HepG2 (cell line): ENCODE results near the gene MIDN. TPM values are rescaled to one million over a fixed set of nuclear protein-coding genes. Genes with fewer than 3 reads are reported as not detected.

ENCODE experiments used
- ATAC-seq: fragments of 200-7000 bp; cut with Tn5 transposase; 3 replicates; pipeline ENCODE4 v1.9.1; 2020; ENCODE audit warnings: mild to moderate bottlenecking, moderate library complexity
- BruUV-seq: library from RNA; stranded (reverse); fragments of 400-500 nt; replicated peaks from 2 replicates; lab custom pipeline; 2021; lab: Mats Ljungman, UMichigan
- CTCF ChIA-PET: fragments of 300-600 bp; formaldehyde crosslinking; extraction: SDS; loops from one replicate; lab custom pipeline; 2021; ENCODE audit warnings: low total read pairs, inconsistent platforms, low intra/inter-chr PET ratio; lab: Yijun Ruan, JAX
- POLR2A ChIA-PET: fragments of 350-600 bp; sonication (Branson Sonifier 250); formaldehyde crosslinking; loops from one replicate; lab custom pipeline; 2020; ENCODE audit warnings: antibody characterized with exemption, inconsistent platforms; lab: Yijun Ruan, JAX
- DNase-seq: peaks from one replicate; pipeline ENCODE4 v3.0.0-alpha.2; 2015; ENCODE audit warnings: low spot score
- FAIRE-seq: peaks from 3 replicates; lab custom pipeline; 2011; peaks lifted over from hg19 to GRCh38; lab: Jason Lieb, UNC
- H2AFZ ChIP-seq: one replicate; pipeline ENCODE4 v1.6.1; 2011; ENCODE audit warnings: low read length, inconsistent platforms
- H3K27ac ChIP-seq: fragments of 300-600 bp; 3 replicates; pipeline ENCODE4 v1.8.0; 2011; ENCODE audit warnings: mixed run types, mild to moderate bottlenecking, mixed read lengths, low read length, inconsistent platforms; ENCODE audit not compliant: insufficient read depth; ENCODE audit errors: extremely low read length
- H3K27me3 ChIP-seq, 2 experiments: fragments of 200-600 bp in 1 of 2; 2 replicates in 1 of 2; 3 replicates in 1 of 2; pipeline versions ENCODE4 v1.6.0 to v1.8.0; 2011; ENCODE audit warnings: low read length in 2 of 2, mild to moderate bottlenecking in 2 of 2, moderate library complexity in 2 of 2, inconsistent platforms in 1 of 2; ENCODE audit not compliant: insufficient read depth in 2 of 2, control insufficient read depth in 1 of 2
- H3K36me3 ChIP-seq, 2 experiments: fragments of 200-600 bp in 1 of 2; replicated peaks in 1 of 2; 2 replicates in 1 of 2; 3 replicates in 1 of 2; pipeline versions ENCODE4 v1.5.1 to v1.8.0; 2011; ENCODE audit warnings: low read length in 2 of 2, inconsistent platforms in 1 of 2; ENCODE audit not compliant: insufficient read depth in 2 of 2, control insufficient read depth in 1 of 2
- H3K4me1 ChIP-seq: 2 replicates; pipeline ENCODE4 v1.5.1; 2012; ENCODE audit warnings: low read length, inconsistent platforms; ENCODE audit not compliant: insufficient read depth
- H3K4me2 ChIP-seq: 2 replicates; pipeline ENCODE4 v1.6.0; 2011; ENCODE audit warnings: low read depth, low read length, inconsistent platforms
- H3K4me3 ChIP-seq, 3 experiments: fragments of 200-600 bp in 1 of 3; sonication (generic), shearing (Covaris generic) in 1 of 3; replicated peaks in 1 of 3; 2 replicates each; pipeline ENCODE4 v1.5.1; 2011 to 2016; ENCODE audit warnings: low read length in 3 of 3, inconsistent platforms in 2 of 3, low read depth in 2 of 3, mild to moderate bottlenecking in 2 of 3, control low read depth in 1 of 3, mixed read lengths in 1 of 3; ENCODE audit not compliant: insufficient read depth in 1 of 3
- H3K79me2 ChIP-seq: one replicate; pipeline ENCODE4 v1.6.1; 2011; ENCODE audit warnings: low read length, inconsistent platforms; ENCODE audit not compliant: insufficient read depth
- H3K9ac ChIP-seq: 2 replicates; pipeline ENCODE4 v1.6.0; 2011; ENCODE audit warnings: mild to moderate bottlenecking, low read depth, low read length, inconsistent platforms; ENCODE audit not compliant: insufficient read depth
- H3K9me3 ChIP-seq: 2 replicates; pipeline ENCODE4 v1.5.1; 2012; ENCODE audit warnings: mild to moderate bottlenecking, low read length
- H4K20me1 ChIP-seq: 2 replicates; pipeline ENCODE4 v1.6.0; 2011; ENCODE audit warnings: inconsistent platforms, mild to moderate bottlenecking, low read length, moderate library complexity; ENCODE audit not compliant: insufficient read depth
- BORCS8-MEF2B ChIP-seq: sonication (generic); formaldehyde crosslinking; IDR thresholded peaks from 2 replicates; pipeline ENCODE4 v1.8.0; 2022; ENCODE audit warnings: mild to moderate bottlenecking, missing genetic modification reagents
- BRD4 ChIP-seq: sonication (generic); formaldehyde crosslinking; IDR thresholded peaks from 2 replicates; pipeline ENCODE4 v1.4.0; 2020; ENCODE audit warnings: missing genetic modification reagents
- DPF2 ChIP-seq: sonication (generic); formaldehyde crosslinking; IDR thresholded peaks from 2 replicates; pipeline ENCODE4 v1.4.0; 2020; ENCODE audit warnings: mild to moderate bottlenecking, low read depth, missing genetic modification reagents, borderline replicate concordance
- GABPA ChIP-seq, 2 experiments: IDR thresholded peaks; 2 replicates each; pipeline ENCODE4 v1.6.1; 2011 to 2016; ENCODE audit warnings: low read depth in 2 of 2, low read length in 1 of 2, missing biosample characterization in 1 of 2, missing genetic modification characterization in 1 of 2
- HDAC2 ChIP-seq: sonication (generic); formaldehyde crosslinking; IDR thresholded peaks from 2 replicates; pipeline ENCODE4 v1.4.0; 2020; ENCODE audit warnings: missing genetic modification reagents
- HNF4A ChIP-seq: sonication (generic); formaldehyde crosslinking; IDR thresholded peaks from 2 replicates; pipeline ENCODE4 v1.4.0; 2020; ENCODE audit warnings: missing genetic modification reagents
- POLR2G ChIP-seq: fragments of 200-400 bp; formaldehyde crosslinking; IDR thresholded peaks from 2 replicates; pipeline ENCODE4 v1.6.1; 2018; ENCODE audit warnings: mild to moderate bottlenecking, low read depth, low read length, moderate library complexity
- RARG ChIP-seq: sonication (generic); formaldehyde crosslinking; IDR thresholded peaks from 2 replicates; pipeline ENCODE4 v1.4.0; 2020; ENCODE audit warnings: low read depth, mild to moderate bottlenecking, missing genetic modification reagents
- REL ChIP-seq: sonication (generic); formaldehyde crosslinking; conservative IDR thresholded peaks from 2 replicates; pipeline ENCODE4 v1.8.0; 2022; ENCODE audit warnings: mild to moderate bottlenecking, missing genetic modification reagents, moderate library complexity
- SATB2 ChIP-seq: sonication (generic); formaldehyde crosslinking; IDR thresholded peaks from 2 replicates; pipeline ENCODE4 v1.5.0; 2020; ENCODE audit warnings: missing genetic modification reagents
- SMYD3 ChIP-seq: sonication (generic); formaldehyde crosslinking; IDR thresholded peaks from 2 replicates; pipeline ENCODE4 v1.8.1; 2023; ENCODE audit warnings: mild to moderate bottlenecking, missing genetic modification reagents
- YY1 ChIP-seq: IDR thresholded peaks from 2 replicates; pipeline ENCODE4 v1.6.1; 2011; ENCODE audit warnings: low read length, low read depth, moderate library complexity, mild to moderate bottlenecking; ENCODE audit not compliant: insufficient read depth, insufficient replicate concordance
- ZBTB3 ChIP-seq: sonication (generic); formaldehyde crosslinking; IDR thresholded peaks from 2 replicates; pipeline ENCODE4 v1.4.0; 2020; ENCODE audit warnings: low read depth, mild to moderate bottlenecking, moderate library complexity, missing genetic modification reagents, borderline replicate concordance
- ZNF24 ChIP-seq: fragments of 450-650 bp; IDR thresholded peaks from 2 replicates; pipeline ENCODE4 v1.6.1; 2017; ENCODE audit warnings: antibody characterized with exemption, mild to moderate bottlenecking
- ZNF564 ChIP-seq: sonication (generic); formaldehyde crosslinking; IDR thresholded peaks from 2 replicates; pipeline ENCODE4 v1.8.1; 2023; ENCODE audit warnings: mild to moderate bottlenecking, missing genetic modification reagents
- ZNF775 ChIP-seq: sonication (generic); formaldehyde crosslinking; IDR thresholded peaks from 2 replicates; pipeline ENCODE4 v1.4.0; 2020; ENCODE audit warnings: missing genetic modification reagents, mild to moderate bottlenecking, moderate library complexity, borderline replicate concordance
- ZNF790 ChIP-seq: sonication (generic); formaldehyde crosslinking; IDR thresholded peaks from 2 replicates; pipeline ENCODE4 v1.8.0; 2022; ENCODE audit warnings: missing genetic modification reagents, mild to moderate bottlenecking, borderline replicate concordance
- ZNF792 ChIP-seq: IDR thresholded peaks from 2 replicates; pipeline ENCODE4 v1.6.1; 2016
- WGBS: methylation state at CpG from one replicate; pipeline ENCODE4 v1.1.6; 2017; ENCODE audit warnings: low lambda C conversion rate; 5-methylcytosine and 5-hydroxymethylcytosine counted together
- in situ Hi-C: cut with HindIII; loops from 2 replicates; pipeline ENCODE4 v1.10.0; 2017; ENCODE audit warnings: low pct_unique_long_range_greater_than_20kb; ENCODE audit not compliant: extremely low pct_ligation_motif_present
- intact Hi-C: fragments of 100-400 bp; cut with micrococcal nuclease; formaldehyde crosslinking; loops from one replicate; pipeline ENCODE4 v1.10.0; 2022; ENCODE audit not compliant: unreplicated experiment
- polyA plus RNA-seq, 8 experiments: library from polyadenylated mRNA; depleted of rRNA in 3 of 8; stranded (reverse) in 7 of 8; unstranded in 1 of 8; fragments of >200 nt; fragmentation: Illumina TruSeq in 4 of 8; extraction: Trizol in 4 of 8; gene quantifications; 2 replicates each; pipeline versions ENCODE4 v1.2.1 to v1.2.3, GENCODE V29; 2011 to 2016; ENCODE audit warnings: low read depth in 4 of 8, missing spikeins in 1 of 8, mixed read lengths in 1 of 8; ENCODE audit not compliant: insufficient read depth in 1 of 8
- total RNA-seq, 5 experiments: library from RNA; depleted of rRNA; stranded (reverse); fragments of >200 nt; fragmentation: Illumina TruSeq; extraction: Trizol; gene quantifications; 2 replicates each; pipeline ENCODE4 v1.2.3, GENCODE V29; 2016; ENCODE audit warnings: low read depth in 1 of 5
- TF ChIP-seq, protein P1 (sequence below): sonication (generic); formaldehyde crosslinking; IDR thresholded peaks from 2 replicates; pipeline ENCODE4 v1.4.0; 2020; ENCODE audit warnings: missing genetic modification reagents, low read depth, mild to moderate bottlenecking, borderline replicate concordance

The MIDN gene
- total and polyA plus RNA-seq, 2 of the 13 experiments (the other 11 are each of a cell fraction or from before 2014, with no cell fraction given), result 8.4 to 18.0 TPM

GRCh38 chr19:1248139-1248785 is at the start of gene MIDN (continued):
- TF ChIP-seq, protein P1, sequence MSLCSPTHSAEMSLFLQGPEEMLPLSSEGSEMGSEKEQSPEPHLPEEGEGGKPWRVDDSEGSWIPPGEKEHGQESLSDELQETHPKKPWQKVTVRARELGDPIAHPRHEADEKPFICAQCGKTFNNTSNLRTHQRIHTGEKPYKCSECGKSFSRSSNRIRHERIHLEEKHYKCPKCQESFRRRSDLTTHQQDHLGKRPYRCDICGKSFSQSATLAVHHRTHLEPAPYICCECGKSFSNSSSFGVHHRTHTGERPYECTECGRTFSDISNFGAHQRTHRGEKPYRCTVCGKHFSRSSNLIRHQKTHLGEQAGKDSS, result no peak; the same call in 1 of the 2 replicates
- peak; percentile 45; the same call in 1 of the 2 replicates for TF ChIP-seq BRD4 (CRISPR knock-in tag)
- TF ChIP-seq REL, result no peak
- no peak for TF ChIP-seq GABPA (IDR thresholded peaks at IDR 0.05; ENCODE audit: low read depth, low read length)
- TF ChIP-seq GABPA (CRISPR knock-in tag; IDR thresholded peaks at IDR 0.05; ENCODE audit: low read depth), result peak; percentile 59; the same call in 1 of the 2 replicates
- TF ChIP-seq ZBTB3, result no peak
- peak; percentile 51; the same call in 1 of the 2 replicates for TF ChIP-seq BORCS8-MEF2B
- no peak for TF ChIP-seq ZNF792 (CRISPR knock-in tag)
- TF ChIP-seq ZNF775 (CRISPR knock-in tag), result no peak
- peak; percentile 98 for TF ChIP-seq POLR2G
- TF ChIP-seq SMYD3 (CRISPR knock-in tag), result 0 out of 2 replicates have a peak, but pooled peaks have one; percentile 32
- TF ChIP-seq SATB2 (CRISPR knock-in tag), result no peak

GRCh38 chr19:1199531-1199930 is 48.9 kb upstream of the MIDN start:
- Histone ChIP-seq H3K9ac (no peak overlapping the region), H2AFZ (no peak overlapping the region), H3K27ac (no peak overlapping the region), H3K4me2 (no peak overlapping the region), H3K79me2 (no peaks in the 10 kb centered on the region), H4K20me1 (no peaks in the 10 kb centered on the region), H3K36me3 (no peaks in the 10 kb centered on the region), H3K4me3 (no peak overlapping the region), H3K9me3 (no peaks in the 10 kb centered on the region), H3K4me1 (peaks cover 33% of the 10 kb centered on the region), H3K27me3 (no peaks in the 10 kb centered on the region)
- FAIRE-seq (no peak), DNase-seq (no peak), ATAC-seq (no peak)
- TF ChIP-seq ZNF790 (CRISPR knock-in tag) (no peak), HNF4A (no peak), HDAC2 (CRISPR knock-in tag) (no peak), ZNF564 (CRISPR knock-in tag) (no peak), POLR2G (no peak), ZNF24 (no peak), DPF2 (CRISPR knock-in tag) (no peak), YY1 (no peak), RARG (no peak)
- POLR2A ChIA-PET, result interaction anchor here (1.1 kb wide), 1 partner anchor 173 kb away, joined by 3 read pairs; the partner anchor contains the start of gene CNN2
- CTCF ChIA-PET, result no interaction called here
- in situ Hi-C loops, result no loop called here
- no TSS peak for BruUV-seq
- intact Hi-C loops, result no loop called here
- 80% methylated on average over 6 of the region's 10 CpGs for WGBS
